Globus pallidus (tissue), 1 donor: Measurements from ENCODE around the gene DAGLB.
"Not testable (repeated sequence)": the region's sequence is repeated elsewhere in the genome, so short reads cannot be mapped to it uniquely, and the experiment has no call there.

ENCODE experiments used
- DNase-seq: peaks from one replicate; pipeline ENCODE4 v3.0.0-alpha.2; 2015; ENCODE audit warnings: low spot score

DAGLB gene

GRCh38 chr7:6461946-6462550 is 14.3 kb upstream of the DAGLB start:
- no peak for DNase-seq

- no peak for DNase-seq
These were observed 13.3 kb upstream of the DAGLB start for GRCh38 chr7:6460990-6461584.

- no peak for DNase-seq
These were observed 12.5 kb upstream of the DAGLB start for GRCh38 chr7:6460303-6460702.

GRCh38 chr7:6458676-6459075 is 10.9 kb upstream of the DAGLB start:
- not testable (repeated sequence) for DNase-seq

GRCh38 chr7:6453734-6454133 is 6.0 kb upstream of the DAGLB start:
- DNase-seq, result no peak

GRCh38 chr7:6451224-6451705 is 3.5 kb upstream of the DAGLB start:
- no peak for DNase-seq

GRCh38 chr7:6450591-6450990 is 2.8 kb upstream of the DAGLB start:
- DNase-seq, result not testable (repeated sequence)

- DNase-seq, result not testable (repeated sequence)
These were observed 2.1 kb upstream of the DAGLB start for GRCh38 chr7:6449884-6450283.

GRCh38 chr7:6448943-6449543 is 1.3 kb upstream of the DAGLB start:
- no peak for DNase-seq

- DNase-seq, result peak; percentile 42
These were observed 745 bp downstream of the DAGLB start for GRCh38 chr7:6446838-6447580.

GRCh38 chr7:6444516-6445269 is 3.1 kb downstream of the DAGLB start:
- DNase-seq, result no peak

- no peak for DNase-seq
These were observed 4.3 kb downstream of the DAGLB start for GRCh38 chr7:6443372-6443941.

GRCh38 chr7:6442114-6442513 is 5.6 kb downstream of the DAGLB start:
- no peak for DNase-seq

GRCh38 chr7:6440381-6440780 is 7.4 kb downstream of the DAGLB start:
- DNase-seq, result no peak

- DNase-seq, result no peak
These were observed 9.3 kb downstream of the DAGLB start for GRCh38 chr7:6438427-6438826.

- no peak for DNase-seq
These were observed 10.5 kb downstream of the DAGLB start for GRCh38 chr7:6437251-6437650.

GRCh38 chr7:6436385-6436685 is 11.4 kb downstream of the DAGLB start:
- peak; percentile 62 for DNase-seq

- DNase-seq, result peak; percentile 73
These were observed 12.0 kb downstream of the DAGLB start for GRCh38 chr7:6435486-6436384.

- DNase-seq, result peak; percentile 48
These were observed 13.8 kb downstream of the DAGLB start for GRCh38 chr7:6433784-6434615.

- DNase-seq, result no peak
These were observed 15.0 kb downstream of the DAGLB start for GRCh38 chr7:6432781-6433180.
